Small intestine (tissue), 7 donors: ENCODE measurements around the gene PDE1A. TPM values are rescaled to one million over a fixed set of nuclear protein-coding genes. Genes with fewer than 3 reads are reported as not detected.
"Not testable (repeated sequence)": the region's sequence is repeated elsewhere in the genome, so short reads cannot be mapped to it uniquely, and the experiment has no call there.

ENCODE experiments used
- DNase-seq, 2 donors: peaks; one replicate each; pipeline versions ENCODE4 v3.0.0 to v3.0.0-alpha.2; 2013
- FAIRE-seq: peaks from 2 replicates; lab custom pipeline; 2012; peaks lifted over from hg19 to GRCh38; lab: Jason Lieb, UNC
- H3K27ac ChIP-seq, 3 donors: one replicate each; pipeline ENCODE4 v1.5.1; 2013; ENCODE audit warnings: low read length in 2 of 3, mild to moderate bottlenecking in 2 of 3, control low read depth in 1 of 3, inconsistent platforms in 1 of 3, low read depth in 1 of 3, moderate library complexity in 1 of 3
- H3K27me3 ChIP-seq, 3 donors: one replicate each; pipeline ENCODE4 v1.6.1; 2013; ENCODE audit warnings: low read length in 3 of 3, inconsistent platforms in 1 of 3; ENCODE audit not compliant: control insufficient read depth in 3 of 3, insufficient read depth in 3 of 3
- H3K36me3 ChIP-seq, 3 donors: one replicate each; pipeline ENCODE4 v1.6.1; 2013; ENCODE audit warnings: low read length in 3 of 3, inconsistent platforms in 1 of 3, low read depth in 1 of 3, mild to moderate bottlenecking in 1 of 3, moderate library complexity in 1 of 3; ENCODE audit not compliant: control insufficient read depth in 3 of 3, insufficient read depth in 2 of 3
- H3K4me1 ChIP-seq, 3 donors: one replicate each; pipeline ENCODE4 v1.6.1; 2013; ENCODE audit warnings: low read length in 2 of 3, inconsistent platforms in 1 of 3, low read depth in 1 of 3, mild to moderate bottlenecking in 1 of 3, moderate library complexity in 1 of 3; ENCODE audit not compliant: control insufficient read depth in 3 of 3, insufficient read depth in 2 of 3
- H3K4me3 ChIP-seq, 3 donors: one replicate each; pipeline ENCODE4 v1.5.1; 2013; ENCODE audit warnings: low read length in 3 of 3, control low read depth in 1 of 3, inconsistent platforms in 1 of 3, low read depth in 1 of 3, mild to moderate bottlenecking in 1 of 3, moderate library complexity in 1 of 3
- H3K9me3 ChIP-seq, 2 donors: one replicate each; pipeline ENCODE4 v1.6.1; 2013; ENCODE audit warnings: low read depth in 1 of 2, low read length in 1 of 2; ENCODE audit not compliant: control insufficient read depth in 2 of 2, insufficient read depth in 1 of 2
- WGBS, 3 donors: extraction: QIAGEN DNeasy Blood & Tissue Kit; methylation state at CpG; one replicate each; pipeline ENCODE4 v1.1.7; 2013; 5-methylcytosine and 5-hydroxymethylcytosine counted together
- polyA plus RNA-seq, 4 donors: library from polyadenylated mRNA; stranded (reverse) in 3 of 4; unstranded in 1 of 4; fragments of 200-250 nt in 3 of 4; fragments of 120-200 nt in 1 of 4; gene quantifications; one replicate each; pipeline versions ENCODE4 v1.2.1 to v1.2.3, GENCODE V29; 2013
- donor health status: healthy with polysubstance abuse.
- donor health status: control.
- donor health status: control.
- donor health status: Bipolar disorder and iron deficiency.
- donor health status: healthy.

PDE1A gene
- polyA plus RNA-seq, 4 donors: 3.5 to 9.7 (median 3.6) TPM; not detected in 1

DNA sequence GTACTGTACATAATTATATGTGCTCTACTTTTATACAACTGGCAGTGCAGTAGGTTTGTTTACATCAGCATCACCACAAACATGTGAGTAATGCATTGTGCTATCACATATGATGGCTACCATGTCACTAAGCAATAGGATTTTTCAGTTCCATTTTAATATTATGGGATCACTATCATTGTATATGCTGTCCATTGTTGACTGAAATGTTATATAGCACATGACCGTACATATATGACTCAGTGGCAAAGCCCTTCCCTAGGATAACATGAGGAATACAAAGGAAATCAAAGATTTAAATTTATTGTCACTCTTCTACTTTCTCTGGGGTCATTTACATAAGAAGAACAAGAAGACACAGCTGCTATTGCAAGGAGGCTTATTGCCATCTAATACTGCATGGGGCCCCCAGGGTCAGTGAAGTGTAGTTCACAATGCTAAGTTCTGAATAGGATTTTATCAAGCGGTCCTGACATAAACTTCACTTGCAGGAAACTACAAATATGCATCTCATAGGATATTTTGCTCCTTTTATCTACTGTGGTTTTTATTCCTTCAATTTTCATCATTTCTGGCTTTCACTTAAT lies 21.8 kb downstream of the PDE1A start:
- no peak overlapping the region for H3K27ac ChIP-seq
- no peaks in the 10 kb centered on the region for H3K4me1 ChIP-seq
- no peaks in the 10 kb centered on the region for H3K9me3 ChIP-seq
- no peaks in the 10 kb centered on the region for H3K36me3 ChIP-seq
- no peak for DNase-seq
- H3K27me3 ChIP-seq: no peaks in the 10 kb centered on the region
- H3K4me3 ChIP-seq: no peak overlapping the region
- no peak for FAIRE-seq
- WGBS, 3 donors: 80 to 84% (median 80%) methylated on average over 2 of the region's 2 CpGs

DNA sequence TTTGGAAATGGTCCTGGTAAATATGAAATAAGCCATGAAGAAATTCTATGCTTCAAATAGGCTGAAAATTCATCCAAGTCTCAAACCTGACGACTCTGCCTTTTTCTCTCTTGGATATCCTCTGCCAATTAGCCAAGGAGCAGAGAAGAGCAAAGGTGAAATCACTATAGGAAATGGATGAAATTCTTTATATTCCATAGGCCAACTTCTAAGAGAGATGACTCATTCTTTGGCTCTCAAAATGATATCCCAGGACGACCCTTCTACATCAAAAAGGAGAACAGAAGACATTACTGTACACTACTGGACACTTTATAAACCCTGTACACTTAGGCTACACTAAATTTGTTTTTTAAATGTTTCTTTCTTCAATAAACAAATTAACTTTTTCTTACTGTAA lies 22.7 kb downstream of the PDE1A start:
- Histone ChIP-seq H3K27me3 (no peaks in the 10 kb centered on the region), H3K9me3 (no peaks in the 10 kb centered on the region), H3K27ac (no peak overlapping the region), H3K36me3 (no peaks in the 10 kb centered on the region), H3K4me1 (no peaks in the 10 kb centered on the region), H3K4me3 (no peak overlapping the region)
- DNase-seq: no peak
- no peak for FAIRE-seq
- WGBS, 3 donors: 41 to 48% (median 41%) methylated on average over 2 of the region's 2 CpGs

DNA sequence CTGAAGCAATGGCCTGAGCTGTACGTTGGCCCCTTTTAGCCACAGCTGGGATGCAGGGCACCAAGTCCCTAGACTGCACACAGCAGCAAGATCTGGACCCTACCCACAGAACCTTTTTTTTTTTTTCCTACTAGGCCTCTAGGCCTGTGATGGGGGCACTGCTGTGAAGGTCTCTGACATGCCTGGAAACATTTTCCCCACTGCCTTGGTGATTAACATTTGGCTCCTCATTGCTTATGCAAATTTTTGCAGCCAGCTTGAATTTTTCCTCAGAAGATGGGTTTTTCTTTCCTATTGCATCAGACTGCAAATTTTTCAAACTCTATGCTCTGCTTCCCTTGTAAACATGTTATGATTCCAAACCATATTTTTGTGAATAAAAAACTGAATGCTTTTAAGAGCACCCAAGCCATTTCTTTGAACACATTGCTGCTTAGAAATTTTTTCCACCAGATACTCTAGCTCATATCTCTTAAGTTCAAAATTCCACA lies 33.5 kb downstream of the PDE1A start:
- no peaks in the 10 kb centered on the region for H3K36me3 ChIP-seq
- H3K27ac ChIP-seq: no peak overlapping the region
- no peak for DNase-seq
- H3K27me3 ChIP-seq: no peaks in the 10 kb centered on the region
- no peak for FAIRE-seq
- peaks cover 0 to 3% of the 10 kb centered on the region in 2 donors for H3K9me3 ChIP-seq
- WGBS, 3 donors: 33 to 76% (median 58%) methylated on average over 1 of the region's 1 CpG
- H3K4me1 ChIP-seq: no peaks in the 10 kb centered on the region
- H3K4me3 ChIP-seq: no peak overlapping the region

DNA sequence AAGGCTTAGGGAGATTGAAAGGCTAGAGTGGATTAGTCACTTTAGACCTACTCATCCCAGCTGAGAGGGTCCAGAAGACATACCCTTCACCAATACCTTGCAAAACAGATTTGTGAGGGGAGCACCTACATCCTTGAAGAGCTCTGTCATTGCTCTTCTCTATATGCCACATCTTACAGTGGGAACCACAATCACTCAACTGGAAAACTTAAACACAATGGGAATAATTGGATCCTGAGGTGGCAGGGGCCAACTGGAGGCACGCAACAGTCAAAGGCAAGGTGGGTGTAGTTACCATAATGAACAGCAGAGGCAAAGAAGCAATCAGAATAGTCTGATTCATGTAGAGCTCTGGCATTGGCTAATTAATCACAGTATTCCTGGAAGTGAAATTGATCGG lies 35.4 kb downstream of the PDE1A start:
- Histone ChIP-seq H3K4me3 (no peak overlapping the region), H3K27me3 (no peaks in the 10 kb centered on the region), H3K4me1 (no peaks in the 10 kb centered on the region), H3K27ac (no peak overlapping the region), H3K36me3 (no peaks in the 10 kb centered on the region), H3K9me3 (peaks cover 0 to 8% of the 10 kb centered on the region in 2 donors)
- 53 to 78% (median 73%) methylated on average over 2 of the region's 2 CpGs for WGBS, 3 donors
- FAIRE-seq (no peak), DNase-seq (no peak)

DNA sequence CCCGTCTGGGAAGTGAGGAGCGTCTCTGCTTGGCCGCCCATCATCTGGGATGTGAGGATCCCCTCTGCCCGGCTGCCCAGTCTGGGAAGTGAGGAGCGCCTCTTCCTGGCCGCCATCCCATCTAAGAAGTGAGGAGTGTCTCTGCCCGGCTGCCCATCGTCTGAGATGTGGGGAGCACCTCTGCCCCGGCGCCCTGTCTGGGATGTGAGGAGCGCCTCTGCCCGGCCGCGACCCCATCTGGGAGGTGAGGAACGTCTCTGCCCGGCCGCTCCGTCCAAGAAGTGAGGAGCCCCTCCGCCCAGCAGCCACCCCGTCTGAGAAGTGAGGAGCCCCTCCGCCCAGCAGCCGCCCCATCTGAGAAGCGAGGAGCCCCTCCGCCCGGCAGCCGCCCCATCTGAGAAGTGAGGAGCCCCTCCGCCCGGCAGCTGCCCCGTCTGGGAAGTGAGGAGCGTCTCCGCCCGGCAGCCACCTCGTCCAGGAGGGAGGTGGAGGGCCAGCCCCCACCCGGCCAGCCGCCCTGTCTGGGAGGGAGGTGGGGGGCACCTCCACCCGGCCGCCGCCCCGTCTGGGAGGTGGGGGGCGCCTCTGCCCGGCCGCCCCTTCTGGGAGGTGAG lies 40.5 kb downstream of the PDE1A start:
- FAIRE-seq, H3K4me1 ChIP-seq, H3K4me3 ChIP-seq, DNase-seq, H3K36me3 ChIP-seq, H3K27me3 ChIP-seq, H3K27ac ChIP-seq: not testable (repeated sequence)
- 90 to 94% (median 91%) methylated on average over 36 to 42 of the region's 42 CpGs for WGBS, 3 donors
- peaks cover 0 to 23% of the 10 kb centered on the region in 2 donors for H3K9me3 ChIP-seq

DNA sequence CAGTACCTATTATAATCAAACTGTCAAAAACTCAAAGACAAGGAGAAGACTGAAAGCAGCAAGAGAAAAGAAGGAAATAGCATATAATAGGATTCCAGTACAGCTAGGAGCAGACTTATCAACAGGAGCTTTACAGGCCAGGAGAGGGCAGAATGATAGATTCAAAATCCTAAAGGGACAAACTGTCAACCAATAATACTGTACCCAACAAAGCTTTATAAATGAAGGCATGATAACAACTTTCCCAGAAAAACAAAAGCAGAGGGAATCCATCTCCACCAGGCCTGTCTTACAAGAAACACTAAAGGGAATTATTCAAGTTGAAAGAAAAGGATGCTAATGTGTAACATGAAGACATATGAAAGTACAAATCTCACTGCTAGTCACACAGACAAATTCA lies 42.0 kb downstream of the PDE1A start:
- DNase-seq (no peak), FAIRE-seq (no peak)
- Histone ChIP-seq H3K9me3 (peaks cover 0 to 20% of the 10 kb centered on the region in 2 donors), H3K27me3 (no peaks in the 10 kb centered on the region), H3K27ac (no peak overlapping the region), H3K4me3 (no peak overlapping the region), H3K4me1 (no peaks in the 10 kb centered on the region), H3K36me3 (no peaks in the 10 kb centered on the region)

DNA sequence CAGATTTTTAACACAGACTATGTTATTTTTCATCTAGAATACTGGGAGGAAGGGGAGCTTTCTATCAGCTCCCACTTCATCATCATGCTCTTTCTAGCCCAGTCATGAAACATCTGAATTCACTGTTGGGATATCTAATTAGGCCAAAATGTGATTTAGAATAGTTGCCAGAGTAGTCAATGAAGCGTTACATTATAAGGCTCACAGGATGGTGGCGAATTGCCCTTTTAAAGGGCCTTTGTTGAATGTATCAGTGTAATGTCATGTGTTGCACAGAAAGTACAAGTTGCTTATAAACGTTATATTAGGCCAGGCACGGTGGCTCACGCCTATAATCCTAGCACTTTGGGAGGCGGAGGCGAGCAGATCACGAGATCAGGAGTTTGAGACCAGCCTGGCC lies 45.6 kb downstream of the PDE1A start:
- Histone ChIP-seq H3K27ac (no peak overlapping the region), H3K4me1 (no peaks in the 10 kb centered on the region), H3K36me3 (no peaks in the 10 kb centered on the region), H3K4me3 (no peak overlapping the region), H3K9me3 (peaks cover 0 to 16% of the 10 kb centered on the region in 2 donors), H3K27me3 (no peaks in the 10 kb centered on the region)
- DNase-seq (no peak), FAIRE-seq (no peak)
- whole genome bisulfite sequencing, 3 donors: 84 to 89% (median 85%) methylated on average over 8 of the region's 8 CpGs

DNA sequence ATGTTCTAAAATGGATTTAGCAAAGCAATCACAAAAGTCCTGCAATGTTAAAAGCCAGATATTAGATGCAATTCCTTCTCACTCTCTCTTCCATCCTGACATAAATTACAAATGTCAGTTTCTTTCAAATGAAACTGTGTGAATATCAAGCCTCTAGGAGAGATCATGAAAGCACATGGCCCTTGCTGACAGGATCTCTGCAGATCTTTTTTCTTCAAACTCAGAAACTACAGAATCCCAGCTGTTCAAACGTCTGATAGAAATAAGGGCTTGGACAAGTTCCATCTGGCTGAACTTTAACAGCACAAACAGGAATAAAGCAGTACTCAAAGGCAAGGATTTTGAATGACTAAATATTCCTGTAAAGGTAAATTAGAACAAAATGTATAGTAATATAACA lies 47.6 kb downstream of the PDE1A start:
- DNase-seq: no peak
- H3K27me3 ChIP-seq: no peaks in the 10 kb centered on the region
- H3K36me3 ChIP-seq: no peaks in the 10 kb centered on the region
- WGBS, 3 donors: 5 to 21% (median 6%) methylated on average over 1 of the region's 1 CpG
- no peaks in the 10 kb centered on the region for H3K4me1 ChIP-seq
- no peak overlapping the region for H3K27ac ChIP-seq
- H3K9me3 ChIP-seq: peaks cover 0 to 18% of the 10 kb centered on the region in 2 donors
- no peak overlapping the region for H3K4me3 ChIP-seq
- FAIRE-seq: no peak
